K562 (cell line): ENCODE data around the gene ZMYND8.

Experiments used
- TF ChIP-seq, protein P1 (sequence below): fragments of 450-650 bp; IDR thresholded peaks from 2 replicates; pipeline ENCODE4 v1.6.1; 2017; ENCODE audit warnings: antibody characterized with exemption, mild to moderate bottlenecking
- TF ChIP-seq, protein P2 (sequence below), 2 experiments: IDR thresholded peaks; 2 replicates each; pipeline ENCODE4 v1.6.1; 2012; ENCODE audit warnings: improper control_type of control experiment in 2 of 2, low read depth in 2 of 2, low read length in 2 of 2, borderline replicate concordance in 1 of 2

DNA sequence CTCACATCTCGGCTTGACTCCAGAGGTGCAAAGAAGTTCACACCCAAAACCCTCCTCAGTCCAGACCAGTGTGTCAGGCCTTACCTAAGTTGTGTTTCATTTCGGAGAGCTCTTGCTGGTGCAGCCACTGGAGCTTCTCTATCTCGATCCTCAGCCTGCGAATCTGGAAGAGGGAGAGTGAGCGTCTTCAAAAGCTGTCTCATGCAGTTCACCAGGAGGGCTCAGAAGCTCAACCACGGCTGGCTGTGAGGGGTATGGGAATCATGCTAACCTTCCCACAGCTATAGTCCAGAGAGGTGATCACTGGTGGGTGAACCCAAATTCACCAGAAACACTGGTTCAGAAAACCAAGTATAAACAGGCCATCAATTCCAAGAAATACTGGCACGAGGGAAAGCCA lies 129.4 kb downstream of the ZMYND8 start:
- TF ChIP-seq, protein P1, sequence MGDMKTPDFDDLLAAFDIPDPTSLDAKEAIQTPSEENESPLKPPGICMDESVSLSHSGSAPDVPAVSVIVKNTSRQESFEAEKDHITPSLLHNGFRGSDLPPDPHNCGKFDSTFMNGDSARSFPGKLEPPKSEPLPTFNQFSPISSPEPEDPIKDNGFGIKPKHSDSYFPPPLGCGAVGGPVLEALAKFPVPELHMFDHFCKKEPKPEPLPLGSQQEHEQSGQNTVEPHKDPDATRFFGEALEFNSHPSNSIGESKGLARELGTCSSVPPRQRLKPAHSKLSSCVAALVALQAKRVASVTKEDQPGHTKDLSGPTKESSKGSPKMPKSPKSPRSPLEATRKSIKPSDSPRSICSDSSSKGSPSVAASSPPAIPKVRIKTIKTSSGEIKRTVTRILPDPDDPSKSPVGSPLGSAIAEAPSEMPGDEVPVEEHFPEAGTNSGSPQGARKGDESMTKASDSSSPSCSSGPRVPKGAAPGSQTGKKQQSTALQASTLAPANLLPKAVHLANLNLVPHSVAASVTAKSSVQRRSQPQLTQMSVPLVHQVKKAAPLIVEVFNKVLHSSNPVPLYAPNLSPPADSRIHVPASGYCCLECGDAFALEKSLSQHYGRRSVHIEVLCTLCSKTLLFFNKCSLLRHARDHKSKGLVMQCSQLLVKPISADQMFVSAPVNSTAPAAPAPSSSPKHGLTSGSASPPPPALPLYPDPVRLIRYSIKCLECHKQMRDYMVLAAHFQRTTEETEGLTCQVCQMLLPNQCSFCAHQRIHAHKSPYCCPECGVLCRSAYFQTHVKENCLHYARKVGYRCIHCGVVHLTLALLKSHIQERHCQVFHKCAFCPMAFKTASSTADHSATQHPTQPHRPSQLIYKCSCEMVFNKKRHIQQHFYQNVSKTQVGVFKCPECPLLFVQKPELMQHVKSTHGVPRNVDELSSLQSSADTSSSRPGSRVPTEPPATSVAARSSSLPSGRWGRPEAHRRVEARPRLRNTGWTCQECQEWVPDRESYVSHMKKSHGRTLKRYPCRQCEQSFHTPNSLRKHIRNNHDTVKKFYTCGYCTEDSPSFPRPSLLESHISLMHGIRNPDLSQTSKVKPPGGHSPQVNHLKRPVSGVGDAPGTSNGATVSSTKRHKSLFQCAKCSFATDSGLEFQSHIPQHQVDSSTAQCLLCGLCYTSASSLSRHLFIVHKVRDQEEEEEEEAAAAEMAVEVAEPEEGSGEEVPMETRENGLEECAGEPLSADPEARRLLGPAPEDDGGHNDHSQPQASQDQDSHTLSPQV: no peak
- TF ChIP-seq, protein P2, sequence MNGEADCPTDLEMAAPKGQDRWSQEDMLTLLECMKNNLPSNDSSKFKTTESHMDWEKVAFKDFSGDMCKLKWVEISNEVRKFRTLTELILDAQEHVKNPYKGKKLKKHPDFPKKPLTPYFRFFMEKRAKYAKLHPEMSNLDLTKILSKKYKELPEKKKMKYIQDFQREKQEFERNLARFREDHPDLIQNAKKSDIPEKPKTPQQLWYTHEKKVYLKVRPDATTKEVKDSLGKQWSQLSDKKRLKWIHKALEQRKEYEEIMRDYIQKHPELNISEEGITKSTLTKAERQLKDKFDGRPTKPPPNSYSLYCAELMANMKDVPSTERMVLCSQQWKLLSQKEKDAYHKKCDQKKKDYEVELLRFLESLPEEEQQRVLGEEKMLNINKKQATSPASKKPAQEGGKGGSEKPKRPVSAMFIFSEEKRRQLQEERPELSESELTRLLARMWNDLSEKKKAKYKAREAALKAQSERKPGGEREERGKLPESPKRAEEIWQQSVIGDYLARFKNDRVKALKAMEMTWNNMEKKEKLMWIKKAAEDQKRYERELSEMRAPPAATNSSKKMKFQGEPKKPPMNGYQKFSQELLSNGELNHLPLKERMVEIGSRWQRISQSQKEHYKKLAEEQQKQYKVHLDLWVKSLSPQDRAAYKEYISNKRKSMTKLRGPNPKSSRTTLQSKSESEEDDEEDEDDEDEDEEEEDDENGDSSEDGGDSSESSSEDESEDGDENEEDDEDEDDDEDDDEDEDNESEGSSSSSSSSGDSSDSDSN (IDR thresholded peaks at IDR 0.05; ENCODE audit: borderline replicate concordance in 1 of 2, low read depth in 2 of 2, low read length in 2 of 2): no peak
